OCI-LY7 (cell line): ENCODE data around the gene CERK. TPM values are rescaled to one million over a fixed set of nuclear protein-coding genes. Genes with fewer than 3 reads are reported as not detected.

ENCODE experiments used
- BruUV-seq: library from RNA; stranded (reverse); fragments of 400-500 nt; replicated peaks from 2 replicates; lab custom pipeline; 2021; lab: Mats Ljungman, UMichigan
- CTCF ChIA-PET: fragments of 300-600 bp; sonication (Branson Sonifier 250); formaldehyde crosslinking; loops from one replicate; lab custom pipeline; 2022; ENCODE audit warnings: antibody characterized with exemption; ENCODE audit not compliant: unreplicated experiment; lab: Charles Lee
- POLR2A ChIA-PET: fragments of 300-600 bp; sonication (Branson Sonifier 250); formaldehyde crosslinking; loops from one replicate; lab custom pipeline; 2022; ENCODE audit warnings: antibody characterized with exemption; lab: Charles Lee
- DNase-seq: peaks from one replicate; pipeline ENCODE4 v3.0.0-alpha.2; 2015; ENCODE audit warnings: low spot score
- H2AFZ ChIP-seq: fragments of 200-600 bp; sonication (generic), shearing (Covaris generic); 2 replicates; pipeline ENCODE4 v1.6.1; 2014; ENCODE audit warnings: mild to moderate bottlenecking, antibody characterized with exemption, low read length, moderate library complexity
- H3K27ac ChIP-seq: fragments of 200-600 bp; sonication (generic); 2 replicates; pipeline ENCODE4 v1.5.1; 2014; ENCODE audit warnings: mixed run types, low read depth, mild to moderate bottlenecking, moderate library complexity, low read length, inconsistent platforms; ENCODE audit not compliant: poor library complexity, severe bottlenecking
- H3K36me3 ChIP-seq: fragments of 200-600 bp; sonication (generic); 2 replicates; pipeline ENCODE4 v1.6.1; 2014; ENCODE audit warnings: mild to moderate bottlenecking, antibody characterized with exemption, low read length, moderate library complexity, mixed read lengths; ENCODE audit not compliant: insufficient read depth
- H3K4me1 ChIP-seq: fragments of 200-600 bp; sonication (generic); 2 replicates; pipeline ENCODE4 v1.5.1; 2014; ENCODE audit warnings: mild to moderate bottlenecking, low read length; ENCODE audit not compliant: insufficient read depth, poor library complexity, severe bottlenecking
- H3K4me2 ChIP-seq: fragments of 200-600 bp; sonication (generic); 2 replicates; pipeline ENCODE4 v1.6.1; 2014; ENCODE audit warnings: mild to moderate bottlenecking, low read length
- H3K4me3 ChIP-seq: fragments of 200-600 bp; sonication (generic); 2 replicates; pipeline ENCODE4 v1.5.1; 2014; ENCODE audit warnings: mild to moderate bottlenecking, low read depth, low read length; ENCODE audit not compliant: poor library complexity, severe bottlenecking
- H3K79me2 ChIP-seq: fragments of 200-600 bp; sonication (generic); 2 replicates; pipeline ENCODE4 v1.6.1; 2016; ENCODE audit warnings: low read depth, mild to moderate bottlenecking, low read length, moderate library complexity, mixed read lengths; ENCODE audit not compliant: insufficient read depth
- H3K9me2 ChIP-seq: fragments of 200-600 bp; sonication (generic); 2 replicates; pipeline ENCODE4 v1.6.1; 2016; ENCODE audit warnings: mild to moderate bottlenecking, low read length, mixed read lengths; ENCODE audit not compliant: insufficient read depth
- H3K9me3 ChIP-seq: fragments of 200-600 bp; sonication (generic); 2 replicates; pipeline ENCODE4 v1.6.1; 2014; ENCODE audit warnings: mild to moderate bottlenecking, mixed run types, low read length, mixed read lengths
- H4K20me1 ChIP-seq: fragments of 200-600 bp; sonication (generic); 2 replicates; pipeline ENCODE4 v1.6.1; 2014; ENCODE audit warnings: mild to moderate bottlenecking, antibody characterized with exemption, low read length, moderate library complexity, mixed read lengths; ENCODE audit not compliant: insufficient read depth
- EZH2phosphoT487 ChIP-seq: fragments of 200-600 bp; sonication (generic); IDR thresholded peaks from 2 replicates; pipeline ENCODE4 v1.6.1; 2018; ENCODE audit warnings: low read depth, borderline replicate concordance, mild to moderate bottlenecking, mixed run types, antibody characterized with exemption, low read length, moderate library complexity, mixed read lengths
- intact Hi-C: fragments of 100-400 bp; cut with micrococcal nuclease; formaldehyde crosslinking; loops from one replicate; pipeline ENCODE4 v1.10.0; 2022; ENCODE audit not compliant: unreplicated experiment
- total RNA-seq, 2 experiments: library from RNA; depleted of rRNA in 1 of 2; stranded (reverse); fragments of >200 nt in 1 of 2; shearing (Covaris generic) in 1 of 2; gene quantifications; 2 replicates each; pipeline ENCODE4 v1.2.3, GENCODE V29; 2014 to 2022
- TF ChIP-seq, protein P1 (sequence below): fragments of 200-600 bp; sonication (generic); conservative IDR thresholded peaks from 2 replicates; pipeline ENCODE4 v1.5.1; 2014; ENCODE audit warnings: mild to moderate bottlenecking, antibody characterized with exemption, low read length, moderate library complexity, mixed read lengths

Gene CERK
- total RNA-seq, 2 experiments from 2014 or later, result 36.6 to 48.1 TPM

DNA sequence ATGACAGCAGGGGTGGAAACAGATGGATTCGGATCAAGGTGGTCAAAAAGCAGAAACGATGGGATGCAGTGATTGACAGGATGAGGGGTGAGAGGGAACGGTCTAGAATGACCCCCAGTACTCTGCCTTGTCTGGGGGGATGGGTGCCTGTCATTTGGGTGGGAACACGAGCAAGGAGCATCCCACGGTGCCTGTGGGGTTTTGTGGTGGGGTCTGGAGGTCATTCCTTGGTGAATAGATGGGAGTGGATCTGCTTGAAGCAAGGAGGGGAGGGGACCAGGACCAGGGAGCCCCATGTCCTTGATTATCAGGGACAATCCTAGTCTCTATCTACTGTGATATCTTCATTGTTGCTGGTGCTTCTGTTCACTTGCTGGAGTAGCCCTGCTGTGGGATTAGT lies 8.1 kb upstream of the CERK start:
- H3K27ac ChIP-seq, result no peak overlapping the region
- H3K9me2 ChIP-seq, result no peaks in the 10 kb centered on the region
- ChIA-PET POLR2A (no interaction called here), CTCF (no interaction called here)
- no peak overlapping the region for H3K4me2 ChIP-seq
- no peak for DNase-seq
- intact Hi-C loops, result no loop called here
- H3K4me1 ChIP-seq, result no peaks in the 10 kb centered on the region
- H3K4me3 ChIP-seq, result no peak overlapping the region
- no peaks in the 10 kb centered on the region for H3K36me3 ChIP-seq
- no TSS peak for BruUV-seq
- no peaks in the 10 kb centered on the region for H3K79me2 ChIP-seq
- TF ChIP-seq, protein P1, sequence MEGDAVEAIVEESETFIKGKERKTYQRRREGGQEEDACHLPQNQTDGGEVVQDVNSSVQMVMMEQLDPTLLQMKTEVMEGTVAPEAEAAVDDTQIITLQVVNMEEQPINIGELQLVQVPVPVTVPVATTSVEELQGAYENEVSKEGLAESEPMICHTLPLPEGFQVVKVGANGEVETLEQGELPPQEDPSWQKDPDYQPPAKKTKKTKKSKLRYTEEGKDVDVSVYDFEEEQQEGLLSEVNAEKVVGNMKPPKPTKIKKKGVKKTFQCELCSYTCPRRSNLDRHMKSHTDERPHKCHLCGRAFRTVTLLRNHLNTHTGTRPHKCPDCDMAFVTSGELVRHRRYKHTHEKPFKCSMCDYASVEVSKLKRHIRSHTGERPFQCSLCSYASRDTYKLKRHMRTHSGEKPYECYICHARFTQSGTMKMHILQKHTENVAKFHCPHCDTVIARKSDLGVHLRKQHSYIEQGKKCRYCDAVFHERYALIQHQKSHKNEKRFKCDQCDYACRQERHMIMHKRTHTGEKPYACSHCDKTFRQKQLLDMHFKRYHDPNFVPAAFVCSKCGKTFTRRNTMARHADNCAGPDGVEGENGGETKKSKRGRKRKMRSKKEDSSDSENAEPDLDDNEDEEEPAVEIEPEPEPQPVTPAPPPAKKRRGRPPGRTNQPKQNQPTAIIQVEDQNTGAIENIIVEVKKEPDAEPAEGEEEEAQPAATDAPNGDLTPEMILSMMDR, result no peak
- no peak for TF ChIP-seq EZH2phosphoT487
- H3K9me3 ChIP-seq, result no peaks in the 10 kb centered on the region
- H4K20me1 ChIP-seq, result no peaks in the 10 kb centered on the region
- no peak overlapping the region for H2AFZ ChIP-seq

DNA sequence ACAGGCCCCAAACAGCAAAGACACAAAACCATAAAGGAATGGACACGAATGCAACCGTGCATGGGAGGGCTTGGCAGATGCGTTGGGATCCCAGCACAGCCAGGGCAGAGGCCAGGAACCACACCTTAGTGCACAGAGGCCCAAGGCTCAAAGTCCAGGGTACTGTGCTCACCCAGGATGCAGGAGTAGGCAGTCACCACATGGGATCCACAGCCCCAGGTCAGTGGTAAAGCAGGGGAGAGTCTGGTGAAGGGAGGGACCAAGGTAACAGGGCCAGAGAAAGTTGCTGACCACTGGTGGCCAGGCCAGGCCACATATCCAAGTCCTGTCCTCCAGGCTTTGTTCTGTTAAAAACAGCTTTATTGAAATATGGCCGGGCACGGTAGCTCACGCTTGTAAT lies 6.5 kb upstream of the CERK start:
- no peaks in the 10 kb centered on the region for H3K4me1 ChIP-seq
- no peak overlapping the region for H3K4me2 ChIP-seq
- no peaks in the 10 kb centered on the region for H3K36me3 ChIP-seq
- CTCF ChIA-PET, result no interaction called here
- H4K20me1 ChIP-seq, result no peaks in the 10 kb centered on the region
- TF ChIP-seq, protein P1, result no peak
- TF ChIP-seq EZH2phosphoT487, result no peak
- BruUV-seq, result no TSS peak
- H3K79me2 ChIP-seq, result no peaks in the 10 kb centered on the region
- DNase-seq, result no peak
- H3K4me3 ChIP-seq, result no peak overlapping the region
- intact Hi-C loops, result no loop called here
- no peaks in the 10 kb centered on the region for H3K9me2 ChIP-seq
- H2AFZ ChIP-seq, result no peak overlapping the region
- no peak overlapping the region for H3K27ac ChIP-seq
- POLR2A ChIA-PET, result interaction anchor here (0.7 kb wide), 1 partner anchor 14 kb away, joined by 3 read pairs; no protein-coding TSS in a partner anchor
- no peaks in the 10 kb centered on the region for H3K9me3 ChIP-seq

DNA sequence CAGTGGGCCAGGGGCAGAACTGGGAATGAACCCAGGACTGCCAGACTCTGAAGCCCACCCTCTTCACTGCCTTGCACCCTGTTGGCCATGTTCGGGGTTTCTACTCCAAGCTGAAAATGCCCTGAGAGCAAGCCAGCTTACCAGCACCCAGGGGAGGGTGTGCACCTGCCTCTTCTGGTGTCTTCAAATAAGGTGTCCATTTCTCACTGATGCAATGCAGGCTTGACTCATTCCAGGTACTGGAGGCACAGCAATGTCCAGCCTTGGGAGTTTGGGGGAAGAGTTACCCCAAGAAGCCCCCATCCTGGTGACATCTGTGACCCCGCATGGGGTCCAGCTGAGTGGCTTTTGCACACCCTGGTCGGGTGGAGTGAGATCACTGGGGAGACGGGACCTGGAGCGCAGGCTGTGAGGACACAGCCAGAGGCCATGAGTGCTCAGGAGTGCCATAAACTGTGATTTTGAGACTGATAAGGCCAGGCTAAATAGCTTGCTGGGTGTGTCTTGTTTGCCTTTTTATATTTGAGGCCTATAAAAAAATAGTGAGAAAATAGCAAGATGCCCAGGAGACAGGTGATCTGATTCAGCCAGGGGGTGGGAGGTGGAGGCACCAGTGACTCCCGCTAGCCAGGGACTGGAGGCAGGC lies 4.6 kb upstream of the CERK start:
- no peaks in the 10 kb centered on the region for H3K36me3 ChIP-seq
- POLR2A ChIA-PET, result no interaction called here
- no TSS peak for BruUV-seq
- no peak overlapping the region for H3K27ac ChIP-seq
- no peaks in the 10 kb centered on the region for H3K9me2 ChIP-seq
- no peaks in the 10 kb centered on the region for H4K20me1 ChIP-seq
- TF ChIP-seq, protein P1, result no peak
- TF ChIP-seq EZH2phosphoT487, result no peak
- peaks cover 11% of the 10 kb centered on the region for H3K4me1 ChIP-seq
- H3K4me3 ChIP-seq, result no peak overlapping the region
- CTCF ChIA-PET, result no interaction called here
- no peaks in the 10 kb centered on the region for H3K79me2 ChIP-seq
- no peaks in the 10 kb centered on the region for H3K9me3 ChIP-seq
- no peak overlapping the region for H2AFZ ChIP-seq
- no peak overlapping the region for H3K4me2 ChIP-seq
- DNase-seq, result no peak
- intact Hi-C loops, result no loop called here
